ENCODE results near the gene RNF130.
"Not testable (repeated sequence)": the region's sequence is repeated elsewhere in the genome, so short reads cannot be mapped to it uniquely, and the experiment has no call there.

The RNF130 gene

DNA sequence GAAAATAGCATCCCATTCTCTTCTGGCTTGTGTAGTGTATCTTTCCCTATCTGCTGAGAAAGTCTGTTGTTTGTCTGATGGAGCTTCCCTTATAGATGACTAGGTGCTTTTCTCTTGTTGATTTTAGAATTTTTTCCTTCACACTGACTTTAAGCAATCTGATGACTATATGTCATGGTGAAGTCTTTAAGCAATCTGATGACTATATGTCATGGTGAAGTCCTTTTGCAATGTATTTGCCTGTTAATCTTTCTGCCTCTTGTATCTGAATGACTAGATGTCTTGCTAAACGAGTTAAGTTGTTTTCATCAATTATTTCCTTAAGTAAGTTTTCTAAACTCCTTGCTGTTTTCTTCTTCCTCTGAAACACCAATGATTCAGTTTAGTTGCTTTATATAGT lies 80.5 kb downstream of the RNF130 start:
- Histone ChIP-seq H3K4me1 (no peaks in the 10 kb centered on the region), H3K36me3 (peaks cover 0 to 4% (median 0%) of the 10 kb centered on the region in 3 donors), H3K4me3 (no peak overlapping the region), H3K9me3 (peaks cover 0 to 8% (median 0%) of the 10 kb centered on the region in 3 donors), H3K27me3 (no peaks in the 10 kb centered on the region), H3K27ac (no peak overlapping the region)
- no peak for DNase-seq
- intact Hi-C loops (cut with DNase I; ENCODE audit: low total_unique reads), result no loop called here
- TF ChIP-seq, protein P1, sequence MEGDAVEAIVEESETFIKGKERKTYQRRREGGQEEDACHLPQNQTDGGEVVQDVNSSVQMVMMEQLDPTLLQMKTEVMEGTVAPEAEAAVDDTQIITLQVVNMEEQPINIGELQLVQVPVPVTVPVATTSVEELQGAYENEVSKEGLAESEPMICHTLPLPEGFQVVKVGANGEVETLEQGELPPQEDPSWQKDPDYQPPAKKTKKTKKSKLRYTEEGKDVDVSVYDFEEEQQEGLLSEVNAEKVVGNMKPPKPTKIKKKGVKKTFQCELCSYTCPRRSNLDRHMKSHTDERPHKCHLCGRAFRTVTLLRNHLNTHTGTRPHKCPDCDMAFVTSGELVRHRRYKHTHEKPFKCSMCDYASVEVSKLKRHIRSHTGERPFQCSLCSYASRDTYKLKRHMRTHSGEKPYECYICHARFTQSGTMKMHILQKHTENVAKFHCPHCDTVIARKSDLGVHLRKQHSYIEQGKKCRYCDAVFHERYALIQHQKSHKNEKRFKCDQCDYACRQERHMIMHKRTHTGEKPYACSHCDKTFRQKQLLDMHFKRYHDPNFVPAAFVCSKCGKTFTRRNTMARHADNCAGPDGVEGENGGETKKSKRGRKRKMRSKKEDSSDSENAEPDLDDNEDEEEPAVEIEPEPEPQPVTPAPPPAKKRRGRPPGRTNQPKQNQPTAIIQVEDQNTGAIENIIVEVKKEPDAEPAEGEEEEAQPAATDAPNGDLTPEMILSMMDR (IDR thresholded peaks at IDR 0.05), result no peak

- DNase-seq; intact Hi-C loops (cut with DNase I; ENCODE audit: low total_unique reads); H3K27ac ChIP-seq; H3K36me3 ChIP-seq; H3K4me1 ChIP-seq; H3K27me3 ChIP-seq; H3K4me3 ChIP-seq; H3K9me3 ChIP-seq: not testable (repeated sequence)
Measured at GRCh38 chr5:179990525-179990924, 81.0 kb downstream of the RNF130 start.

DNA sequence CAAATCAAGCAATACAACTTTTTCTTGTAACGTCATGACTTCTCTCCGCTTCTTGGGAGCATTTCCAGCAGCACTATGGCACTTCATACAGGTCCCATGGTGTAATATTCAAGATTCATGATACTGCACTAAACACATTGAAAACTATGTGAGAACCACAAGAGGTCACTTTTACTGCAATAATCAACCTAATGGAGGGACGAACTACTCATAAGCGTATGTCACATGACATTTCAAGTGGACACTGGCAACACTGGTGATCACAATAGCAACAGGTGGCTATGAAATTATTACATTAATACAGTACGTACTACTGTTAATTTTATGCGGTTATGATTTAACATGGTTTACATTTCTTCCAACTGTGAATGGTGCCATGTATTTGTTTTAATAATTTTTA lies 85.2 kb downstream of the RNF130 start:
- H3K9me3 ChIP-seq, result no peaks in the 10 kb centered on the region
- no peaks in the 10 kb centered on the region for H3K36me3 ChIP-seq
- H3K4me1 ChIP-seq, result no peaks in the 10 kb centered on the region
- intact Hi-C loops (cut with DNase I; ENCODE audit: low total_unique reads), result no loop called here
- TF ChIP-seq, protein P1 (IDR thresholded peaks at IDR 0.05), result no peak
- no peaks in the 10 kb centered on the region for H3K27me3 ChIP-seq
- DNase-seq, result no peak
- H3K4me3 ChIP-seq, result no peak overlapping the region
- no peak overlapping the region for H3K27ac ChIP-seq

GRCh38 chr5:179981636-179982035 lies 89.9 kb downstream of the RNF130 start:
- Histone ChIP-seq H3K36me3 (peaks cover 14 to 28% (median 19%) of the 10 kb centered on the region in 3 donors), H3K4me1 (no peaks in the 10 kb centered on the region), H3K27ac (no peak overlapping the region), H3K4me3 (no peak overlapping the region), H3K9me3 (no peaks in the 10 kb centered on the region), H3K27me3 (no peaks in the 10 kb centered on the region)
- intact Hi-C loops (cut with DNase I; ENCODE audit: low total_unique reads), result no loop called here
- DNase-seq, result no peak
- TF ChIP-seq, protein P1 (IDR thresholded peaks at IDR 0.05), result no peak

GRCh38 chr5:179980767-179981166 lies 90.8 kb downstream of the RNF130 start:
- Histone ChIP-seq H3K4me3 (no peak overlapping the region), H3K27ac (no peak overlapping the region), H3K9me3 (no peaks in the 10 kb centered on the region), H3K4me1 (no peaks in the 10 kb centered on the region), H3K36me3 (peaks cover 15 to 29% (median 25%) of the 10 kb centered on the region in 3 donors), H3K27me3 (no peaks in the 10 kb centered on the region)
- TF ChIP-seq, protein P1 (IDR thresholded peaks at IDR 0.05), result no peak
- DNase-seq, result no peak
- intact Hi-C loops (cut with DNase I; ENCODE audit: low total_unique reads), result no loop called here

GRCh38 chr5:179978792-179979191 lies 92.8 kb downstream of the RNF130 start:
- no peaks in the 10 kb centered on the region for H3K9me3 ChIP-seq
- intact Hi-C loops (cut with DNase I; ENCODE audit: low total_unique reads), result no loop called here
- H3K4me1 ChIP-seq, result no peaks in the 10 kb centered on the region
- TF ChIP-seq, protein P1 (IDR thresholded peaks at IDR 0.05), result no peak
- H3K36me3 ChIP-seq, result peaks cover 28 to 49% (median 45%) of the 10 kb centered on the region in 3 donors
- no peak overlapping the region for H3K27ac ChIP-seq
- no peak for DNase-seq
- no peak overlapping the region for H3K4me3 ChIP-seq
- no peaks in the 10 kb centered on the region for H3K27me3 ChIP-seq

Measured in tibial artery (tissue), 4 donors.